Measurements from ENCODE around the gene LLGL1.

DNA sequence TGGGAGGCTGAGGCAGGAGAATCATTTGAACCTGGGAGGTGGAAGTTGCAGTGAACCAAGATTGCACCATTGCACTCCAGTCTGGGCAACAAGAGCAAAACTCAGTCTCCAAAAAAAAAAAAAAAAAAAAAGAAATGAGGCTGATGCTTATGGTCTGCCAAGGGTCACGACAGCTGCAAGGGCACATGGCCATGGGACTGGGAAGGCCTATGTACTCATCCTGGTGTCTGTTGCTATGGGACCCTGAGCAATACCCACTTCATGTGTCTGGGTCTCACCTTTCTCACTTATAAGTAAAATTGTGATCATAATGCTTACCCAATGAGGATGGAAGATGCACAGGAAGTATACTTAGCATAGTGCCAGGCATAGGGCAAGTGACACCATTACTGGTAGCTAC lies 51.6 kb downstream of the LLGL1 start:
- TF ChIP-seq, protein P1, sequence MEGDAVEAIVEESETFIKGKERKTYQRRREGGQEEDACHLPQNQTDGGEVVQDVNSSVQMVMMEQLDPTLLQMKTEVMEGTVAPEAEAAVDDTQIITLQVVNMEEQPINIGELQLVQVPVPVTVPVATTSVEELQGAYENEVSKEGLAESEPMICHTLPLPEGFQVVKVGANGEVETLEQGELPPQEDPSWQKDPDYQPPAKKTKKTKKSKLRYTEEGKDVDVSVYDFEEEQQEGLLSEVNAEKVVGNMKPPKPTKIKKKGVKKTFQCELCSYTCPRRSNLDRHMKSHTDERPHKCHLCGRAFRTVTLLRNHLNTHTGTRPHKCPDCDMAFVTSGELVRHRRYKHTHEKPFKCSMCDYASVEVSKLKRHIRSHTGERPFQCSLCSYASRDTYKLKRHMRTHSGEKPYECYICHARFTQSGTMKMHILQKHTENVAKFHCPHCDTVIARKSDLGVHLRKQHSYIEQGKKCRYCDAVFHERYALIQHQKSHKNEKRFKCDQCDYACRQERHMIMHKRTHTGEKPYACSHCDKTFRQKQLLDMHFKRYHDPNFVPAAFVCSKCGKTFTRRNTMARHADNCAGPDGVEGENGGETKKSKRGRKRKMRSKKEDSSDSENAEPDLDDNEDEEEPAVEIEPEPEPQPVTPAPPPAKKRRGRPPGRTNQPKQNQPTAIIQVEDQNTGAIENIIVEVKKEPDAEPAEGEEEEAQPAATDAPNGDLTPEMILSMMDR (IDR thresholded peaks at IDR 0.05; ENCODE audit: insufficient read depth, low read length): no peak
- TF ChIP-seq POLR2AphosphoS5 (IDR thresholded peaks at IDR 0.05; ENCODE audit: low read depth): no peak

Data from HL-60 (cell line).